ENCODE measurements around the gene CHRD.

The CHRD gene

DNA sequence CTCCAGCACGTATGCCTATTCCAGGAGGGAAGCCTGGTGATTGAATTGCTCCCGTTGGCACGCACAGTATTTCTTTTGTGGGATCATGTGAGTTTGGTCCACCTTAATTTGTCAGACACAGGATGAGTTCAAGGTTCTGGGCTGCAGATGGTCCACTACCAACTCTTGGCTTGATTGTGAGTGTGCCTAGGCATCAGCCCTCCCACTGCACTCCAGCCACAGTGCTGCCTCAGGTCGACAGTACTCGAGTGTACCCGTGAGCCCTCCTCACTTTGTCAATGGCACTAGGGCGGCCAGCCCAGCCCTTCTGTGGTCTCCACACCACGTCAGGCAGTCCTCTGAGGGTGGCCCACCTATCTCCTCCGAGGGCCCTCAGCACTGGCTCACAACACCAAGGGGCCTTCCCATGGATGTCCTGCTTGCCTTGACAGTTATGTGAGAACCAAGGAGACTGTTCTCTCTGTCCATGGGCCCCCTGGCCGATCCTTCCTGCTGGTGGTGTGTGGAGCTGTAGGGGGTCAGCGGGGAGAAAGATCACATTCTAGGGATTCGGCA lies 30.2 kb downstream of the CHRD start:
- DNase-seq (ENCODE audit: low spot score) = no peak
- H3K27ac ChIP-seq = no peak overlapping the region
- CTCF ChIA-PET = no interaction called here
- POLR2A ChIA-PET (ENCODE audit: low non-redundant PET) = no interaction called here
- TF ChIP-seq, protein P1, sequence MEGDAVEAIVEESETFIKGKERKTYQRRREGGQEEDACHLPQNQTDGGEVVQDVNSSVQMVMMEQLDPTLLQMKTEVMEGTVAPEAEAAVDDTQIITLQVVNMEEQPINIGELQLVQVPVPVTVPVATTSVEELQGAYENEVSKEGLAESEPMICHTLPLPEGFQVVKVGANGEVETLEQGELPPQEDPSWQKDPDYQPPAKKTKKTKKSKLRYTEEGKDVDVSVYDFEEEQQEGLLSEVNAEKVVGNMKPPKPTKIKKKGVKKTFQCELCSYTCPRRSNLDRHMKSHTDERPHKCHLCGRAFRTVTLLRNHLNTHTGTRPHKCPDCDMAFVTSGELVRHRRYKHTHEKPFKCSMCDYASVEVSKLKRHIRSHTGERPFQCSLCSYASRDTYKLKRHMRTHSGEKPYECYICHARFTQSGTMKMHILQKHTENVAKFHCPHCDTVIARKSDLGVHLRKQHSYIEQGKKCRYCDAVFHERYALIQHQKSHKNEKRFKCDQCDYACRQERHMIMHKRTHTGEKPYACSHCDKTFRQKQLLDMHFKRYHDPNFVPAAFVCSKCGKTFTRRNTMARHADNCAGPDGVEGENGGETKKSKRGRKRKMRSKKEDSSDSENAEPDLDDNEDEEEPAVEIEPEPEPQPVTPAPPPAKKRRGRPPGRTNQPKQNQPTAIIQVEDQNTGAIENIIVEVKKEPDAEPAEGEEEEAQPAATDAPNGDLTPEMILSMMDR (conservative IDR thresholded peaks at IDR 0.05; ENCODE audit: low read depth) = no peak

DNA sequence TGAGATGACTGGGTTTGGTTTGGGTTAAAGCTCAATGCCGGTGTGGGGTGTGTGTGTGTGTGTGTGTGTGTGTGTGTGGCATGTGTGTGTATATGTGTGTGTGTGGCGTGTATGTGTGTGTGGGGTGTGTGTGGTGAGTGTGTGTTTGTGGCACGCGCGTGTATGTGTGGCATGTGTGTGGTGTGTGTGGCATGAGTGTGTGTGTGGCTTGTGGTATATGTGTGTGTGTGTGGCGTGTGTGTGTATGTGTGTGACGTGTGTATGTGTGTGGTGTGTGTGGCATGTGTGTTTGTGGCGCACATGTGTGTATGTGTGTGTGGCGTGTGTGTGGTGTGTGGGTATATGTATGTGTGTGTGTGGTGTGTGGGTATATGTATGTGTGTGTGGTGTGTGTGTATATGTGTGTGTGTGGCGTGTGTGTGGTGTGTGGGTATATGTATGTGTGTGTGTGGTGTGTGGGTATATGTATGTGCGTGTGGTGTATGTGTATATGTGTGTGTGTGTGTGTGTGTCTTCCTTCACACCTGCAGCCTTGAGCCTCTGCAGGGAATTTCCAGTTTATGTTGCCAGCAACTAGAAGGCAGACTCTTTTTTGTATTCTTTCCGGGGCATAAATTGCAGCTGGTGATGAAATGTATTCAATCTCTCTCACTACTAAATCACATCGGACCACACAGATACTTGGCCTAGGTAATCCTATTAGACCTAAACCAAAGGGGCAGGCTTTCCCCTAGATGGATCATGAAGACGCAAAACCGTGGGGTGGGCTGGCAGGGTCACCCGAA lies 34.8 kb downstream of the CHRD start:
- CTCF ChIA-PET = interaction anchor here (0.8 to 2.9 kb wide), 4 partner anchors 43 to 99 kb away, joined by 3 to 13 read pairs (median 6); no protein-coding TSS in a partner anchor
- TF ChIP-seq, protein P1 (conservative IDR thresholded peaks at IDR 0.05; ENCODE audit: low read depth) = no peak

DNA sequence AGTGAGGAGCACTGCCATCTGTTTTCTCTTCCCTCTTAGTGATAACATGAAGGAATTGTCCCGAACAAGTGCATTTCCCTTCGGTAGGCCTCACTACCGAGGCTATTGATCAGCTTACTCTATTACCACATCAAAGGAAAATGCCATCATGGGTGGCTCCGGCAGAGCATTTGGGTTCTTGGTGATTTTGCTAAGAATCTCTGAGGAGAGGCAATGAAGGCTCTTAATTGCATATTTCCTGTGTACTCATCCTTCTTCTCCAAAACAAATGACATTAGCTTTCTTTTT lies 35.3 kb downstream of the CHRD start:
- POLR2A ChIA-PET (ENCODE audit: low non-redundant PET) = interaction anchor here (0.6 kb wide), 1 partner anchor 126 kb away, joined by 5 read pairs; no protein-coding TSS in a partner anchor
- TF ChIP-seq, protein P1 (conservative IDR thresholded peaks at IDR 0.05; ENCODE audit: low read depth) = no peak
- no peak overlapping the region for H3K27ac ChIP-seq
- DNase-seq (ENCODE audit: low spot score) = no peak
- CTCF ChIA-PET = interaction anchor here (1.0 kb wide), 1 partner anchor 99 kb away, joined by 8 read pairs; no protein-coding TSS in a partner anchor

More for the DNA sequence above, 34.8 kb downstream of the CHRD start:
- DNase-seq (ENCODE audit: low spot score) = no peak
- H3K27ac ChIP-seq = no peak overlapping the region
- POLR2A ChIA-PET (ENCODE audit: low non-redundant PET) = interaction anchor here (0.6 kb wide), 1 partner anchor 127 kb away, joined by 5 read pairs; no protein-coding TSS in a partner anchor

DNA sequence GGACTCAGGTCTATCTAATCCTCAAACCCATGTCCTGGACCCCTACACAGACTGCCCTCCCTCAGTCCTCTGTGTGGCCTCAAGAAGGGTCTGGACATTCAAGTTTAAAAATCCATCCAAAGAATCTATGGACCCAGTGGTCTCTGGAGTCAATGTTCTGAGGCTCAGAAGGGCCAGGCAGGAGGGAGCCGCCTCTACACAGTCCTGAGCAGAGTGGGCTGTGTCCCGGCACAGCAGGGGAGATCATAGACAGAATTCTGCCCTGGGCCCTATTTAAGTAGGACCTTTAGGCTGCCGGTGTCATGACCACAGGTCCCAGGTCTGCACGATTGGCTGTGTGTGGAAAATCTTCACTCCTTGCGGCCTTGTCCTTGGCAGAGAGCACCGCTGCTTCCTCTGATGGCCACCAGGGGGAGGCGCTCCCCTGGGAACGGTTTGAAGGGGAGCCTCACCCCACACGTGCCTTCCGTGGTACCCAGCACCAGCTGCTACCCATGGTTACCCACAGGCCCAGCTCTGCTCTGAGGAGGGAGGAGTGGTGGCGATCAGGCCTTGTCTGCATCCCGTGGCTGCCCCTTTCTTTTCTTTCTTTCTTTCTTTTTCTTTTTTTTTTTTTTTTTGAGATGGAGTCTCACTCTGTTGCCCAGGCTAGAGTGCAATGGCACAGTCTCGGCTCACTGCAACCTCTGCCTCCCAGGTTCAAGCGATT lies 37.9 kb downstream of the CHRD start:
- ChIA-PET CTCF (interaction anchor here (0.5 to 3.2 kb wide), 18 partner anchors 12 to 997 kb away, joined by 3 to 23 read pairs (median 4); no protein-coding TSS in a partner anchor), POLR2A (ENCODE audit: low non-redundant PET) (no interaction called here)
- TF ChIP-seq, protein P1 (conservative IDR thresholded peaks at IDR 0.05; ENCODE audit: low read depth) = peak; percentile 85
- no peak overlapping the region for H3K27ac ChIP-seq
- DNase-seq (ENCODE audit: low spot score) = peak; percentile 73

DNA sequence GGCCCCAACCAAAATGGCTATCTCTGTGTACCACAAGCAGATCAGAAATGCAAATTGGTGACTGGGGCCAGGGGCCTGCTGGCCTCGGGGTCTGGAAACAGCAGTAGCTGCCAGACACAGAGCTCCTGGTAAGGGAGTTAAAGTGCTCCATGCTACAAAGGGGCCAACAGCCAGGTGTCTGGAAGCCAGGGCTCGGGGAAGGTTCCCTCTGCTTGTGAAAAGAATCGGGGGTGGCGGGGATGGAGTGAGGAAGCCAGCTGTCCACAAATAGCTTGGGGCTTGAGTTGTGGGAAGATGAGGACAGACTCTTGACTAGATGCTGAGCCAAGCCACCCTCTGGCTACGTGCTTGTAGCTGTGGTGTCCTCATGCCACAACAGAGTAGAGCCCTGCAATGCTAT lies 39.3 kb downstream of the CHRD start:
- H3K27ac ChIP-seq = no peak overlapping the region
- TF ChIP-seq, protein P1 (conservative IDR thresholded peaks at IDR 0.05; ENCODE audit: low read depth) = no peak
- CTCF ChIA-PET = interaction anchor here (0.6 to 3.2 kb wide), 4 partner anchors 50 to 1889 kb away, joined by 3 to 23 read pairs (median 4); no protein-coding TSS in a partner anchor
- POLR2A ChIA-PET (ENCODE audit: low non-redundant PET) = no interaction called here
- DNase-seq (ENCODE audit: low spot score) = no peak

DNA sequence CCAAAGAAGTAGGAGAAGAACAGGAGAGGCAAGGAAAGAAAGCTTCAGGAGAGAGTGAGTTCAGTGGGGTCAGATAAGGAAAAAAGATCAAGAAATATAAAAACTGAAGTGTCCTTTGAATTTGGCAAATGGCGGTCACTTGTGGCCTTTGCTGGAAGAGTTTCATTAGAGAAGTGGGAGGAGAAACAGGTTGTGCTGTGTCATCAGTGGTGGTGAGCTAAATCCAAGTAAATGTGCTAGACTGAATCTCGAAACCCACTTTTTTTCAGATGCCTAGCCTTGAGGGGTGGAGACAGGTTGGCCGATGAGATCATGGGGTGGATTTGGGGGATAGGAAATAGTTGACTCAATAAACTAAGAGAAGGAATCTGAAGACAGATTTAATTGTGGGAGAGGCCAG lies 43.7 kb downstream of the CHRD start:
- no peak for DNase-seq (ENCODE audit: low spot score)
- ChIA-PET CTCF (interaction anchor here (0.6 kb wide), 1 partner anchor 647 kb away, joined by 3 read pairs; no protein-coding TSS in a partner anchor), POLR2A (ENCODE audit: low non-redundant PET) (no interaction called here)
- TF ChIP-seq, protein P1 (conservative IDR thresholded peaks at IDR 0.05; ENCODE audit: low read depth) = no peak
- H3K27ac ChIP-seq = no peak overlapping the region

All from RWPE1 (cell line).